H9 (cell line): ENCODE data around the gene EBNA1BP2. TPM values are rescaled to one million over a fixed set of nuclear protein-coding genes. Genes with fewer than 3 reads are reported as not detected.

Source experiments
- DNase-seq: peaks from one replicate; pipeline ENCODE4 v3.0.0-alpha.2; 2017
- H2AFZ ChIP-seq: one replicate; pipeline ENCODE4 v1.6.1; 2013; ENCODE audit warnings: mild to moderate bottlenecking, low read length, control low read depth, moderate library complexity
- H2AK5ac ChIP-seq: 2 replicates; pipeline ENCODE4 v1.6.1; 2013; ENCODE audit warnings: low read length, control low read depth, mixed read lengths; ENCODE audit not compliant: insufficient read length
- H2BK120ac ChIP-seq: one replicate; pipeline ENCODE4 v1.6.1; 2013; ENCODE audit warnings: low read depth, mild to moderate bottlenecking, low read length, control low read depth, inconsistent platforms; ENCODE audit not compliant: poor library complexity, severe bottlenecking
- H2BK12ac ChIP-seq: 2 replicates; pipeline ENCODE4 v1.6.1; 2013; ENCODE audit warnings: low read length, control low read depth, mixed read lengths, low read depth; ENCODE audit not compliant: insufficient read length
- H2BK15ac ChIP-seq: 2 replicates; pipeline ENCODE4 v1.6.1; 2013; ENCODE audit warnings: low read depth, low read length, control low read depth
- H2BK20ac ChIP-seq: one replicate; pipeline ENCODE4 v1.6.1; 2013; ENCODE audit warnings: low read depth, mild to moderate bottlenecking, low read length, control low read depth, inconsistent platforms; ENCODE audit not compliant: poor library complexity, severe bottlenecking
- H2BK5ac ChIP-seq: 2 replicates; pipeline ENCODE4 v1.6.1; 2013; ENCODE audit warnings: low read length, control low read depth, mixed read lengths; ENCODE audit not compliant: insufficient read length
- H3K14ac ChIP-seq: 2 replicates; pipeline ENCODE4 v1.6.1; 2013; ENCODE audit warnings: low read length, control low read depth; ENCODE audit not compliant: insufficient read depth
- H3K18ac ChIP-seq: 2 replicates; pipeline ENCODE4 v1.6.1; 2013; ENCODE audit warnings: low read depth, mild to moderate bottlenecking, mixed read lengths, low read length, control low read depth; ENCODE audit not compliant: insufficient read length
- H3K23ac ChIP-seq: 2 replicates; pipeline ENCODE4 v1.6.1; 2013; ENCODE audit warnings: low read length, control low read depth, mixed read lengths, low read depth; ENCODE audit not compliant: insufficient read length
- H3K23me2 ChIP-seq: 2 replicates; pipeline ENCODE4 v1.6.1; 2013; ENCODE audit warnings: low read depth, mild to moderate bottlenecking, mixed read lengths, low read length, control low read depth; ENCODE audit not compliant: insufficient read length, poor library complexity, severe bottlenecking
- H3K27ac ChIP-seq: 2 replicates; pipeline ENCODE4 v1.5.1; 2013; ENCODE audit warnings: low read length, control low read depth, mixed read lengths, low read depth; ENCODE audit not compliant: insufficient read length
- H3K27me3 ChIP-seq: 2 replicates; pipeline ENCODE4 v1.6.1; 2013; ENCODE audit warnings: low read length, control low read depth, inconsistent platforms; ENCODE audit not compliant: insufficient read depth
- H3K4ac ChIP-seq: 2 replicates; pipeline ENCODE4 v1.6.1; 2013; ENCODE audit warnings: low read depth, mild to moderate bottlenecking, control low read depth, inconsistent platforms, low read length, moderate library complexity
- H3K4me1 ChIP-seq: 2 replicates; pipeline ENCODE4 v1.6.1; 2013; ENCODE audit warnings: low read length, control low read depth, inconsistent platforms; ENCODE audit not compliant: insufficient read depth
- H3K4me2 ChIP-seq: 2 replicates; pipeline ENCODE4 v1.6.1; 2013; ENCODE audit warnings: low read length, control low read depth, mixed read lengths; ENCODE audit not compliant: insufficient read length, insufficient read depth
- H3K56ac ChIP-seq: 2 replicates; pipeline ENCODE4 v1.6.1; 2013; ENCODE audit warnings: low read depth, mild to moderate bottlenecking, mixed read lengths, low read length, control low read depth; ENCODE audit not compliant: insufficient read length
- H3K79me1 ChIP-seq: 2 replicates; pipeline ENCODE4 v1.6.1; 2013; ENCODE audit warnings: low read depth, mild to moderate bottlenecking, moderate library complexity, low read length, control low read depth, inconsistent platforms; ENCODE audit not compliant: insufficient read depth, poor library complexity, severe bottlenecking
- H3K79me2 ChIP-seq: 2 replicates; pipeline ENCODE4 v1.6.1; 2013; ENCODE audit warnings: low read length, control low read depth, inconsistent platforms; ENCODE audit not compliant: insufficient read depth
- H3K9ac ChIP-seq: 2 replicates; pipeline ENCODE4 v1.6.1; 2013; ENCODE audit warnings: low read length, control low read depth, mixed read lengths; ENCODE audit not compliant: insufficient read length; ENCODE audit errors: extremely low read depth
- H3K9me3 ChIP-seq: one replicate; pipeline ENCODE4 v1.6.1; 2013; ENCODE audit warnings: low read depth, low read length, inconsistent platforms; ENCODE audit not compliant: control insufficient read depth
- H3T11ph ChIP-seq: one replicate; pipeline ENCODE4 v1.6.1; 2013; ENCODE audit warnings: mild to moderate bottlenecking, low read length, control low read depth, inconsistent platforms
- H4K20me1 ChIP-seq: one replicate; pipeline ENCODE4 v1.6.1; 2013; ENCODE audit not compliant: control insufficient read depth, insufficient read length, insufficient read depth
- H4K5ac ChIP-seq: 2 replicates; pipeline ENCODE4 v1.6.1; 2013; ENCODE audit warnings: low read depth, mild to moderate bottlenecking, mixed read lengths, low read length, control low read depth; ENCODE audit not compliant: insufficient read length
- H4K8ac ChIP-seq: replicated peaks from 2 replicates; pipeline ENCODE4 v1.6.1; 2013; ENCODE audit warnings: low read length, control low read depth, mixed read lengths, low read depth; ENCODE audit not compliant: insufficient read length
- H4K91ac ChIP-seq: 2 replicates; pipeline ENCODE4 v1.6.1; 2013; ENCODE audit warnings: low read depth, mild to moderate bottlenecking, moderate library complexity, mixed read lengths, low read length, control low read depth; ENCODE audit not compliant: insufficient read length
- H3K27ac Mint-ChIP-seq, 3 experiments: 2 replicates in 2 of 3; 3 replicates in 1 of 3; pipeline ENCODE4 v1.8.0; 2020 to 2021; ENCODE audit warnings: mixed read lengths in 3 of 3, mild to moderate bottlenecking in 1 of 3, moderate library complexity in 1 of 3
- H3K27me3 Mint-ChIP-seq: 2 replicates; pipeline ENCODE4 v1.8.0; 2021; ENCODE audit warnings: low read depth, mild to moderate bottlenecking, moderate library complexity, mixed read lengths
- H3K36me3 Mint-ChIP-seq, 3 experiments: 2 replicates in 2 of 3; 3 replicates in 1 of 3; pipeline ENCODE4 v1.8.0; 2020 to 2021; ENCODE audit warnings: low read depth in 3 of 3, mixed read lengths in 3 of 3; ENCODE audit not compliant: insufficient read depth in 1 of 3
- H3K4me1 Mint-ChIP-seq, 2 experiments: 2 replicates each; pipeline ENCODE4 v1.8.0; 2020; ENCODE audit warnings: mixed read lengths in 2 of 2
- H3K4me3 Mint-ChIP-seq, 2 experiments: 2 replicates in 1 of 2; 3 replicates in 1 of 2; pipeline ENCODE4 v1.8.0; 2020 to 2021; ENCODE audit warnings: mild to moderate bottlenecking in 2 of 2, mixed read lengths in 2 of 2, moderate library complexity in 1 of 2
- H3K9me3 Mint-ChIP-seq, 2 experiments: 2 replicates in 1 of 2; 3 replicates in 1 of 2; pipeline ENCODE4 v1.8.0; 2020; ENCODE audit warnings: mild to moderate bottlenecking in 2 of 2, mixed read lengths in 2 of 2, moderate library complexity in 1 of 2
- WGBS: extraction: QIAGEN DNeasy Blood & Tissue Kit; methylation state at CpG from one replicate; pipeline ENCODE4 v1.1.7; 2013; ENCODE audit warnings: missing lambda C conversion rate, low lambda C conversion rate, mixed read lengths; ENCODE audit not compliant: insufficient read length; ENCODE audit errors: extremely low coverage; 5-methylcytosine and 5-hydroxymethylcytosine counted together
- total RNA-seq: library from RNA; stranded (reverse); gene quantifications from 2 replicates; pipeline ENCODE4 v1.2.1, GENCODE V29; 2021
- TF ChIP-seq, protein P1 (sequence below): fragments of 200-600 bp; sonication (generic); conservative IDR thresholded peaks from 3 replicates; pipeline ENCODE4 v1.8.0; 2021; ENCODE audit warnings: antibody characterized with exemption, mild to moderate bottlenecking

EBNA1BP2 gene
- total RNA-seq, 1 experiment from 2014 or later, result 84.7 TPM

DNA sequence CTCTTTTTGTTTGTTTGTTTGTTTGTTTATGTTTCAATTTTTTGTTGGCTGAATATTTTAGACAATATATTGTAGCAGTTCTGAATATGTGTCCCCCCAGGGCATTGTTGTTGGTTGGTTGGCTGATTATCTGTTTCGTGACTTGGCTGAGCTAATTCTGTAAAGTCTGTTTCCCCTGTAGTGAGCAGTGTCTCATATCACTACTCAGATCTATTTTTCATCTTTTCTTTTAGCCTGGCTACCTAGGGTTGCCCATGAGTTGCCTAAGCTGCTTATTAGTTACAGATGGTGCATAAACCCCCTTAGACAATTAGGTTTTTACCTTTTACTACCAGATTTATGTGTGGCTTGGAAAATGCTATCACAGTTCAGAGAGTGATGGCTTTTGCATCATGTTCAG is 32.3 kb upstream of the EBNA1BP2 start:
- Histone ChIP-seq H2BK15ac (no peak overlapping the region), H3K23ac (no peak overlapping the region), H3K4me1 (peaks cover 8% of the 10 kb centered on the region; the same call in 1 of the 2 replicates), H3K27ac (no peak overlapping the region), H4K91ac (no peak overlapping the region), H3K9me3 (no peaks in the 10 kb centered on the region), H3K79me1 (no peaks in the 10 kb centered on the region), H3K56ac (no peak overlapping the region), H3K18ac (no peak overlapping the region), H4K5ac (no peak overlapping the region), H3K4me2 (no peak overlapping the region), H2AFZ (no peak overlapping the region), H3K4ac (no peak overlapping the region), H3K27me3 (no peaks in the 10 kb centered on the region), H3K79me2 (no peaks in the 10 kb centered on the region), H3T11ph (no peak overlapping the region), H2BK12ac (no peak overlapping the region), H2BK20ac (no peak overlapping the region), H4K8ac (no peak overlapping the region), H2BK5ac (no peak overlapping the region), H4K20me1 (no peaks in the 10 kb centered on the region), H3K23me2 (no peaks in the 10 kb centered on the region), H3K9ac (no peak overlapping the region), H2AK5ac (no peak overlapping the region), H2BK120ac (no peak overlapping the region), H3K14ac (no peak overlapping the region)
- Mint-ChIP-seq H3K4me1 (peaks cover 9 to 13% of the 10 kb centered on the region in 2 experiments), H3K36me3 (no peaks in the 10 kb centered on the region; a peak in 1 of 7 replicates), H3K27ac (no peak overlapping the region), H3K9me3 (peaks cover 2 to 3% of the 10 kb centered on the region in 2 experiments; a peak in 2 of 5 replicates), H3K4me3 (no peak overlapping the region), H3K27me3 (no peaks in the 10 kb centered on the region)
- TF ChIP-seq, protein P1, sequence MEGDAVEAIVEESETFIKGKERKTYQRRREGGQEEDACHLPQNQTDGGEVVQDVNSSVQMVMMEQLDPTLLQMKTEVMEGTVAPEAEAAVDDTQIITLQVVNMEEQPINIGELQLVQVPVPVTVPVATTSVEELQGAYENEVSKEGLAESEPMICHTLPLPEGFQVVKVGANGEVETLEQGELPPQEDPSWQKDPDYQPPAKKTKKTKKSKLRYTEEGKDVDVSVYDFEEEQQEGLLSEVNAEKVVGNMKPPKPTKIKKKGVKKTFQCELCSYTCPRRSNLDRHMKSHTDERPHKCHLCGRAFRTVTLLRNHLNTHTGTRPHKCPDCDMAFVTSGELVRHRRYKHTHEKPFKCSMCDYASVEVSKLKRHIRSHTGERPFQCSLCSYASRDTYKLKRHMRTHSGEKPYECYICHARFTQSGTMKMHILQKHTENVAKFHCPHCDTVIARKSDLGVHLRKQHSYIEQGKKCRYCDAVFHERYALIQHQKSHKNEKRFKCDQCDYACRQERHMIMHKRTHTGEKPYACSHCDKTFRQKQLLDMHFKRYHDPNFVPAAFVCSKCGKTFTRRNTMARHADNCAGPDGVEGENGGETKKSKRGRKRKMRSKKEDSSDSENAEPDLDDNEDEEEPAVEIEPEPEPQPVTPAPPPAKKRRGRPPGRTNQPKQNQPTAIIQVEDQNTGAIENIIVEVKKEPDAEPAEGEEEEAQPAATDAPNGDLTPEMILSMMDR, result no peak
- no CpG with 5 or more reads among the region's 1 CpG for WGBS
- no peak for DNase-seq
